ENCODE measurements around the gene APOBEC3G.

- TF ChIP-seq CTCF (IDR thresholded peaks at IDR 0.05) (no peak), EZH2 (IDR thresholded peaks at IDR 0.05; ENCODE audit: borderline replicate concordance, insufficient read depth, low read depth, low read length, poor library complexity, severe bottlenecking) (no peak)
Observed at GRCh38 chr22:39129081-39129480, 52.0 kb downstream of the APOBEC3G start.
